ENCODE data around the gene IL20RB. TPM values are rescaled to one million over a fixed set of nuclear protein-coding genes. Genes with fewer than 3 reads are reported as not detected.

IL20RB gene
- total and polyA plus RNA-seq, 2 donors, result 0.42 to 0.98 TPM

- DNase-seq (ENCODE audit: extremely low spot score), result no peak
These were observed 89.0 kb downstream of the IL20RB start for GRCh38 chr3:137046747-137047146.

DNA sequence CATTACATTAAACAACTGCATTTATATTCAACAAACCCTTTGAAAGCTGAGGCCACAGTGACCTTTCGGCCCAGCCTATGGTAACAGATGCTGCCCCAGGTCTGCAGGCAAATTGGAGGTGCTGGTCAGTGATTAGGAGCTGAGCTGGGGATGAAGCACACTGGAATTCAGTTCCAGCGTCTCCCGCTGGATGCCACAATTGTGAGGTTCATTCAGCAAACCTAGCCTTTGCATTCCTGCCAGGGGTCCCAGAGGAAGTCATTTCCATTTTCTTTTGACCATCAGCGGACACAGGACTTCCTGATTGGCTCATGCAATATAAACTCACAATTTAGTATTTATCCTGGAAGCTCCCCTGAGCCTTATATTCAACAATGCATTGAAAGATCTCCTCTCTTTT, 89.5 kb downstream of the IL20RB start:
- WGBS, result 58% methylated on average over 4 of the region's 4 CpGs
- no peaks in the 10 kb centered on the region for H3K4me1 ChIP-seq (ENCODE audit: insufficient read depth)
- DNase-seq (ENCODE audit: extremely low spot score), result no peak
- no peak overlapping the region for H3K27ac ChIP-seq (ENCODE audit: low read depth)
- no peak overlapping the region for H3K4me3 ChIP-seq (ENCODE audit: low read depth, low read length)
- no peaks in the 10 kb centered on the region for H3K36me3 ChIP-seq (ENCODE audit: insufficient read depth)

More at GRCh38 chr3:137046747-137047146, 89.0 kb downstream of the IL20RB start:
- WGBS, result 69% methylated on average over 4 of the region's 4 CpGs
- Histone ChIP-seq H3K4me1 (ENCODE audit: insufficient read depth) (no peaks in the 10 kb centered on the region), H3K36me3 (ENCODE audit: insufficient read depth) (no peaks in the 10 kb centered on the region), H3K4me3 (ENCODE audit: low read depth, low read length) (no peak overlapping the region), H3K27ac (ENCODE audit: low read depth) (no peak overlapping the region)

DNA sequence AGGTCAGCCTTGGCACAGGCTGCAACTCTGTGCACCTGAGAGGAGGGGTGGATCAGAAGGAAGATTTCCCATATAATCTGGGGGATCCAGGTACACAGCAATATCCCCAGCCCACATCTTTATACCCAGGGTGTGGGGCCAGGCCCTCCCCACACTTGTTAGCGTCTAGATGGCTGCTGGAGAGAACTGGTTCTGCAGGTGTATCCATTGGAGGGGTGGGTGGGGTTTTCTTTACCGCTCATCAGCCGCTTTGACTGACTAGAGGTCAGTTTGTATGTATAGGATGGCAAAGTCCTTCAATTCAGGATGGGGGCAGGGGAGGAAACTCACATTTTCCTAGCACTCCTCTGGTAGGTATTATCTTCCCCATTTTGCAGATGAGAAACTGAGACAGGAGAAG, 92.5 kb downstream of the IL20RB start:
- Histone ChIP-seq H3K4me1 (ENCODE audit: insufficient read depth) (no peaks in the 10 kb centered on the region), H3K4me3 (ENCODE audit: low read depth, low read length) (no peak overlapping the region), H3K36me3 (ENCODE audit: insufficient read depth) (no peaks in the 10 kb centered on the region), H3K27ac (ENCODE audit: low read depth) (no peak overlapping the region)
- 66% methylated on average over 3 of the region's 3 CpGs for WGBS
- no peak for DNase-seq (ENCODE audit: extremely low spot score)

- H3K27ac ChIP-seq (ENCODE audit: low read depth), result no peak overlapping the region
- no peak for DNase-seq (ENCODE audit: extremely low spot score)
- H3K4me3 ChIP-seq (ENCODE audit: low read depth, low read length), result no peak overlapping the region
- no peaks in the 10 kb centered on the region for H3K36me3 ChIP-seq (ENCODE audit: insufficient read depth)
- H3K4me1 ChIP-seq (ENCODE audit: insufficient read depth), result no peaks in the 10 kb centered on the region
- 69% methylated on average over 1 of the region's 1 CpG for WGBS
These were observed 94.5 kb downstream of the IL20RB start for GRCh38 chr3:137052298-137052697.

Other genes with a start within 250 kb of the IL20RB start
- gene STAG1, start 205.6 kb upstream of the IL20RB start, total RNA-seq, result 130 TPM
- gene STAG1, start 205.6 kb upstream of the IL20RB start, polyA plus RNA-seq, result 19.3 TPM
- 10.1 TPM for gene SLC35G2, start 138.9 kb upstream of the IL20RB start, total RNA-seq
- gene SLC35G2, start 138.9 kb upstream of the IL20RB start, polyA plus RNA-seq, result 8.4 TPM
- 63.3 TPM for gene NCK1, start 95.8 kb upstream of the IL20RB start, total RNA-seq
- gene NCK1, start 95.8 kb upstream of the IL20RB start, polyA plus RNA-seq, result 31.9 TPM